Inferior parietal cortex (tissue), 1 donor: Measurements from ENCODE around the gene SAMD1.
"Not testable (repeated sequence)": the region's sequence is repeated elsewhere in the genome, so short reads cannot be mapped to it uniquely, and the experiment has no call there.

ENCODE experiments used
- DNase-seq: peaks from one replicate; pipeline ENCODE4 v3.0.0-alpha.2; 2016; ENCODE audit errors: extremely low spot score

SAMD1 gene

GRCh38 chr19:14061081-14061749 lies 29.3 kb downstream of the SAMD1 start:
- no peak for DNase-seq

- DNase-seq, result no peak
Measured at GRCh38 chr19:14059652-14060155, 30.8 kb downstream of the SAMD1 start.

- DNase-seq, result no peak
Measured at GRCh38 chr19:14059093-14059480, 31.5 kb downstream of the SAMD1 start.

- DNase-seq, result no peak
Measured at GRCh38 chr19:14058182-14059092, 32.1 kb downstream of the SAMD1 start.

- DNase-seq, result no peak
Measured at GRCh38 chr19:14056741-14057356, 33.7 kb downstream of the SAMD1 start.

GRCh38 chr19:14056069-14056666 lies 34.4 kb downstream of the SAMD1 start:
- no peak for DNase-seq

GRCh38 chr19:14055396-14055795 lies 35.2 kb downstream of the SAMD1 start:
- DNase-seq, result no peak

- DNase-seq, result no peak
Measured at GRCh38 chr19:14054721-14055120, 35.8 kb downstream of the SAMD1 start.

- DNase-seq, result no peak
Measured at GRCh38 chr19:14054099-14054498, 36.5 kb downstream of the SAMD1 start.

GRCh38 chr19:14053500-14053899 lies 37.1 kb downstream of the SAMD1 start:
- no peak for DNase-seq

- DNase-seq, result no peak
Measured at GRCh38 chr19:14053032-14053431, 37.5 kb downstream of the SAMD1 start.

GRCh38 chr19:14052470-14052869 lies 38.1 kb downstream of the SAMD1 start:
- no peak for DNase-seq

GRCh38 chr19:14051980-14052379 lies 38.6 kb downstream of the SAMD1 start:
- DNase-seq, result no peak

GRCh38 chr19:14050961-14051360 lies 39.6 kb downstream of the SAMD1 start:
- not testable (repeated sequence) for DNase-seq

GRCh38 chr19:14050512-14050911 lies 40.0 kb downstream of the SAMD1 start:
- no peak for DNase-seq

- no peak for DNase-seq
Measured at GRCh38 chr19:14048443-14049153, 42.0 kb downstream of the SAMD1 start.

- not testable (repeated sequence) for DNase-seq
Measured at GRCh38 chr19:14047866-14048265, 42.7 kb downstream of the SAMD1 start.

GRCh38 chr19:14042659-14043608 lies 47.6 kb downstream of the SAMD1 start:
- peak; percentile 49 for DNase-seq

GRCh38 chr19:14039181-14039580 lies 51.4 kb downstream of the SAMD1 start:
- no peak for DNase-seq
